ENCODE measurements around the gene SYF2.
"Not testable (repeated sequence)": the region's sequence is repeated elsewhere in the genome, so short reads cannot be mapped to it uniquely, and the experiment has no call there.

DNA sequence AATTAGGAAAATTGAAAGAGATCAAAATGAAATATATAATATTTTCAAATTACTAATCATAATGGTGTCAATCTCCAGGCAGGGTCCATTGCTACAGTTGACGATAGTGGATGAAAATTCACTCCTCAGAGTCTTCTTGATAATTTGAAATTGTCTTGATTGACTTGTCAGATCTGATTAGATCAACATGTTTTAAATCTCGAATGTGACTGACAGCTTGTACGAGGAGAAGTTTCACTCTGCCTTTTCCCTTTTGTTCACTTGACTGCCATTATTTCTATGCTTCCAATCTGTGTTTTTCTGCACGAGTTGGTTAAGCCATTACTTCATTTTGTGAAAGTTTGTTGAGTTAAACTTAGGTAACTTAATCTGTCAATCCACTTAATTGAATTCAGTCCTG lies 43.3 kb upstream of the SYF2 start:
- TF ChIP-seq ZNF274 (CRISPR knock-in tag; IDR thresholded peaks at IDR 0.05); ZFP62 (CRISPR knock-in tag; IDR thresholded peaks at IDR 0.05); SMARCC2 (IDR thresholded peaks at IDR 0.05); ZNF335 (CRISPR knock-in tag; IDR thresholded peaks at IDR 0.05); EZH2 (conservative IDR thresholded peaks at IDR 0.05; ENCODE audit: low read depth, low read length); SP5 (CRISPR knock-in tag; IDR thresholded peaks at IDR 0.05; ENCODE audit: borderline replicate concordance, low read depth); EP300 (IDR thresholded peaks at IDR 0.05; ENCODE audit: low read depth in 2 of 2, low read length in 2 of 2); EP300 (CRISPR knock-in tag; IDR thresholded peaks at IDR 0.05; ENCODE audit: borderline replicate concordance); E2F1 (CRISPR knock-in tag; IDR thresholded peaks at IDR 0.05); MTA1 (CRISPR knock-in tag; IDR thresholded peaks at IDR 0.05; ENCODE audit: borderline replicate concordance); POLR2A (IDR thresholded peaks at IDR 0.05; ENCODE audit: insufficient read depth in 1 of 2, low read depth in 2 of 2, low read length in 2 of 2); ZFX (CRISPR knock-in tag; IDR thresholded peaks at IDR 0.05; ENCODE audit: low read depth): not testable (repeated sequence)
- TF ChIP-seq, protein P1, sequence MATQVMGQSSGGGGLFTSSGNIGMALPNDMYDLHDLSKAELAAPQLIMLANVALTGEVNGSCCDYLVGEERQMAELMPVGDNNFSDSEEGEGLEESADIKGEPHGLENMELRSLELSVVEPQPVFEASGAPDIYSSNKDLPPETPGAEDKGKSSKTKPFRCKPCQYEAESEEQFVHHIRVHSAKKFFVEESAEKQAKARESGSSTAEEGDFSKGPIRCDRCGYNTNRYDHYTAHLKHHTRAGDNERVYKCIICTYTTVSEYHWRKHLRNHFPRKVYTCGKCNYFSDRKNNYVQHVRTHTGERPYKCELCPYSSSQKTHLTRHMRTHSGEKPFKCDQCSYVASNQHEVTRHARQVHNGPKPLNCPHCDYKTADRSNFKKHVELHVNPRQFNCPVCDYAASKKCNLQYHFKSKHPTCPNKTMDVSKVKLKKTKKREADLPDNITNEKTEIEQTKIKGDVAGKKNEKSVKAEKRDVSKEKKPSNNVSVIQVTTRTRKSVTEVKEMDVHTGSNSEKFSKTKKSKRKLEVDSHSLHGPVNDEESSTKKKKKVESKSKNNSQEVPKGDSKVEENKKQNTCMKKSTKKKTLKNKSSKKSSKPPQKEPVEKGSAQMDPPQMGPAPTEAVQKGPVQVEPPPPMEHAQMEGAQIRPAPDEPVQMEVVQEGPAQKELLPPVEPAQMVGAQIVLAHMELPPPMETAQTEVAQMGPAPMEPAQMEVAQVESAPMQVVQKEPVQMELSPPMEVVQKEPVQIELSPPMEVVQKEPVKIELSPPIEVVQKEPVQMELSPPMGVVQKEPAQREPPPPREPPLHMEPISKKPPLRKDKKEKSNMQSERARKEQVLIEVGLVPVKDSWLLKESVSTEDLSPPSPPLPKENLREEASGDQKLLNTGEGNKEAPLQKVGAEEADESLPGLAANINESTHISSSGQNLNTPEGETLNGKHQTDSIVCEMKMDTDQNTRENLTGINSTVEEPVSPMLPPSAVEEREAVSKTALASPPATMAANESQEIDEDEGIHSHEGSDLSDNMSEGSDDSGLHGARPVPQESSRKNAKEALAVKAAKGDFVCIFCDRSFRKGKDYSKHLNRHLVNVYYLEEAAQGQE (IDR thresholded peaks at IDR 0.05; ENCODE audit: borderline replicate concordance in 1 of 2, low read depth in 1 of 2, low read length in 2 of 2): not testable (repeated sequence)
- TF ChIP-seq, protein P2, sequence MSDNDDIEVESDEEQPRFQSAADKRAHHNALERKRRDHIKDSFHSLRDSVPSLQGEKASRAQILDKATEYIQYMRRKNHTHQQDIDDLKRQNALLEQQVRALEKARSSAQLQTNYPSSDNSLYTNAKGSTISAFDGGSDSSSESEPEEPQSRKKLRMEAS (IDR thresholded peaks at IDR 0.05): not testable (repeated sequence)
- TF ChIP-seq, protein P3, sequence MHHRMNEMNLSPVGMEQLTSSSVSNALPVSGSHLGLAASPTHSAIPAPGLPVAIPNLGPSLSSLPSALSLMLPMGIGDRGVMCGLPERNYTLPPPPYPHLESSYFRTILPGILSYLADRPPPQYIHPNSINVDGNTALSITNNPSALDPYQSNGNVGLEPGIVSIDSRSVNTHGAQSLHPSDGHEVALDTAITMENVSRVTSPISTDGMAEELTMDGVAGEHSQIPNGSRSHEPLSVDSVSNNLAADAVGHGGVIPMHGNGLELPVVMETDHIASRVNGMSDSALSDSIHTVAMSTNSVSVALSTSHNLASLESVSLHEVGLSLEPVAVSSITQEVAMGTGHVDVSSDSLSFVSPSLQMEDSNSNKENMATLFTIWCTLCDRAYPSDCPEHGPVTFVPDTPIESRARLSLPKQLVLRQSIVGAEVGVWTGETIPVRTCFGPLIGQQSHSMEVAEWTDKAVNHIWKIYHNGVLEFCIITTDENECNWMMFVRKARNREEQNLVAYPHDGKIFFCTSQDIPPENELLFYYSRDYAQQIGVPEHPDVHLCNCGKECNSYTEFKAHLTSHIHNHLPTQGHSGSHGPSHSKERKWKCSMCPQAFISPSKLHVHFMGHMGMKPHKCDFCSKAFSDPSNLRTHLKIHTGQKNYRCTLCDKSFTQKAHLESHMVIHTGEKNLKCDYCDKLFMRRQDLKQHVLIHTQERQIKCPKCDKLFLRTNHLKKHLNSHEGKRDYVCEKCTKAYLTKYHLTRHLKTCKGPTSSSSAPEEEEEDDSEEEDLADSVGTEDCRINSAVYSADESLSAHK (CRISPR knock-in tag; IDR thresholded peaks at IDR 0.05; ENCODE audit: borderline replicate concordance): not testable (repeated sequence)

Data from HepG2 (cell line).